Placental pericyte (primary cell): ENCODE measurements around the gene ADGRG2. TPM values are rescaled to one million over a fixed set of nuclear protein-coding genes. Genes with fewer than 3 reads are reported as not detected.

Experiments
- total RNA-seq: library from RNA; depleted of rRNA; stranded (reverse); fragments of >200 nt; gene quantifications from 2 replicates; pipeline ENCODE4 v1.2.3, GENCODE V29; 2012

The ADGRG2 gene, protein sequence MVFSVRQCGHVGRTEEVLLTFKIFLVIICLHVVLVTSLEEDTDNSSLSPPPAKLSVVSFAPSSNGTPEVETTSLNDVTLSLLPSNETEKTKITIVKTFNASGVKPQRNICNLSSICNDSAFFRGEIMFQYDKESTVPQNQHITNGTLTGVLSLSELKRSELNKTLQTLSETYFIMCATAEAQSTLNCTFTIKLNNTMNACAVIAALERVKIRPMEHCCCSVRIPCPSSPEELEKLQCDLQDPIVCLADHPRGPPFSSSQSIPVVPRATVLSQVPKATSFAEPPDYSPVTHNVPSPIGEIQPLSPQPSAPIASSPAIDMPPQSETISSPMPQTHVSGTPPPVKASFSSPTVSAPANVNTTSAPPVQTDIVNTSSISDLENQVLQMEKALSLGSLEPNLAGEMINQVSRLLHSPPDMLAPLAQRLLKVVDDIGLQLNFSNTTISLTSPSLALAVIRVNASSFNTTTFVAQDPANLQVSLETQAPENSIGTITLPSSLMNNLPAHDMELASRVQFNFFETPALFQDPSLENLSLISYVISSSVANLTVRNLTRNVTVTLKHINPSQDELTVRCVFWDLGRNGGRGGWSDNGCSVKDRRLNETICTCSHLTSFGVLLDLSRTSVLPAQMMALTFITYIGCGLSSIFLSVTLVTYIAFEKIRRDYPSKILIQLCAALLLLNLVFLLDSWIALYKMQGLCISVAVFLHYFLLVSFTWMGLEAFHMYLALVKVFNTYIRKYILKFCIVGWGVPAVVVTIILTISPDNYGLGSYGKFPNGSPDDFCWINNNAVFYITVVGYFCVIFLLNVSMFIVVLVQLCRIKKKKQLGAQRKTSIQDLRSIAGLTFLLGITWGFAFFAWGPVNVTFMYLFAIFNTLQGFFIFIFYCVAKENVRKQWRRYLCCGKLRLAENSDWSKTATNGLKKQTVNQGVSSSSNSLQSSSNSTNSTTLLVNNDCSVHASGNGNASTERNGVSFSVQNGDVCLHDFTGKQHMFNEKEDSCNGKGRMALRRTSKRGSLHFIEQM
- total RNA-seq: not detected in 2 replicates

DNA sequence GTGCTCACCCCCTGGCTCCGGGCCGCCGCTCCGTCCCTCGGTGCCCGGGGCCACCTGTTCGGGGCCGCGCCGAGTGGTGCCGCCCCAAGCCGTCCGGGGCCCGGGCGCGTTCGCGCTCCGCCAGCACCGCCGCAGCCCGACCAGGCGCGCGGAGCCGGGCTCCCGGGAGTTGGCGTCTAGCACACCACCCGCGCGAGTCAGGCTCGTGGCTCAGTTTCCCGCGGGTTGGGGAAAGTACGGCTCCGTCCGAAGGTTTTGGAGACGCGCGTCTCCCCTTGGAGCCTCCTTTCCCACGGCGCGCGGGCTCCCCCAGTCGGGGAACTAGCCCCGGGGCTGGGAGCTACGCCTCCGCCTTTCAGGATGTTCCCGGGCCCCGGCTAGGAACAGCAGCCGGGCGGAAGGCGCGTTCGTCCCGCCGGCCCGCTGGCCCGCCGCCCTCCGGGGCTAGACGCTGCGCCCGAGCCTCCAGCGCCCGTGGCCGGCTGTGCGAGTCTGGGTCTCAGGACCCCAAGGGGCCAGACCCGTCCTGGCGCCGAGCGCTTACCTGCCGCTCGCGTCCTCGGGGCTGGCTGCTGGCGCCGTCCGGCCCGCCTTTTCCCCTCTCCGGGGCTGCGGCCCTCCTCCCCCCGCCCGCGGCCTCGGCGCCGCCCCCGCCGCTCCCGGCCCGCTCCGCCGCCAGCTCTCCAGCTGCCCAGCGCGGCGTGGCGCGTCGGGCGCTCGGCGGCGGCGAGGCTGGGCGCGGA lies at the start of gene ADGRG2:
Gene ADGRG2 (minus strand): TSS at position 571 of the 743 bp plus-strand sequence. CDS start 53,634 bp downstream, outside the sequence.

DNA sequence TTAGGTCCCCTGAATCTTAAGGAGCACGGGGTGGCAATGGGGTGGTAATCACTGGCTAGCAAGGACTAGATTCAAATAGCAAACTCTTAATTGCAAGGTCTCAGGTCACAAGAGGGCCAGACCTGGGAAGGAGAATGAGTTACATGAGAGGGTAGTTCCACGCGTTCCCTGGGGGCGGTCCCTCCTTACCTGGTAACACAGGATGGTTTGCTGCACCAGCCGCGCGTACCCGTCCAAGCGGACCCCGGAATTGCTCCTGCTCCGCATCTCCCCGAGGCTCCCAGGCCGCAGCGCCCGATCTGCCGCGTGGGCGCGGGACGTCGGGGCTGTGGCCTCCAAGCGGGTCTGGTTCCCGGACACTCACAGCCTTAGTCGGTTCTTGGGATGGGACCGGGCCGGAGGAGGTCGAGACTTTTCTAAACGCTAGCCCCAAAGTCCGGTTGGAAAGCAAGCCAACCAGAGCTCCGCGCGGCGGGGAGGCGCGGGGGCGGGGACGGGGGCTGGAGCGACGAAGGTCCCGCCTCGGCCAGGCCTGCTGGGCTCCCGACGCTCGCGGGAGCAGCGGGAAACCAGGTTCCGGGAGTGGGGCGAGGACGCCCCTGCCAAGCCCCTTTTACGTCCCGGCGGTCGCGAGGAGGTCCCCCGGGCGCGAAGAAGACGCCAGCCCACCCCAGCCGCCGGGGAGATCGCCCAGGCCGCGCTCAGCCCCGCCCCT lies 138.4 kb downstream of the ADGRG2 start, which contains the start of gene PHKA2:
Gene PHKA2 (minus strand): TSS at position 449 of the 715 bp plus-strand sequence. CDS start 182 bp downstream, at position 267.

Other genes with a start within 250 kb of the ADGRG2 start
- gene PHKA2, start 138.4 kb downstream of the ADGRG2 start, total RNA-seq: 5.7 TPM in 2 replicates
- gene PDHA1, start 221.5 kb upstream of the ADGRG2 start, total RNA-seq: 44.4 and 68.7 TPM in 2 replicates